ENCODE measurements around the gene FAM78B. TPM values are rescaled to one million over a fixed set of nuclear protein-coding genes. Genes with fewer than 3 reads are reported as not detected.

FAM78B gene
- total RNA-seq, 1 experiment from 2014 or later: not detected

DNA sequence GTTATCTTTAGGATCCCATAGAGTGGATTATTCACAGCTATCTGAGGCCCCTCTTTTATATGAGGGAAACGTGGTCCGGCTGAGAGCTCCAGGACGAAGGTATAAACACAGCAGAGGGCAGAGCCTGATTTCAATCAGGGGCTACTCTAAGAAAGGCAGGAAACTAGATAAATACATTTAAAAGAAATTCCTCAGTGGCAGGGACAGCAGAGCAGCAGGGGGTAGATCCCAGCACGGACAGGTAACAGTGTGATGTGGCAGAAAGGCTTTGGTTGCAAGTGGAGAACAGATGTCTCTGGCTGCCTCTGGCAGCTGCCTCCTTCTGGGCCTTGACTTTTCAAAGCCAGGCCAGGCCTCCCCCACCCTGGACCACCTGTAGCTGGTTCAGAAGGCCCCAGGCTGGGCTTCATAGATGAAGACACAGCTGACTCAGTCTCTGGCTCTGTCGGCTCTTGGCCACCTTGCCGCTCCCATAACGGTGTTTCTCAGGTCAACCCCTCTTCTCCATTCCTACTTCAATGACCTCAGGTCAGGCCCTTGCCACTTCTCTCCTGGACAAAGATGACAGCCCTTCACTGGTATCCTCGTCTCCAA lies 43.8 kb downstream of the FAM78B start:
- peaks cover 29% of the 10 kb centered on the region for H3K27me3 Mint-ChIP-seq (ENCODE audit: insufficient read depth, unreplicated experiment)

DNA sequence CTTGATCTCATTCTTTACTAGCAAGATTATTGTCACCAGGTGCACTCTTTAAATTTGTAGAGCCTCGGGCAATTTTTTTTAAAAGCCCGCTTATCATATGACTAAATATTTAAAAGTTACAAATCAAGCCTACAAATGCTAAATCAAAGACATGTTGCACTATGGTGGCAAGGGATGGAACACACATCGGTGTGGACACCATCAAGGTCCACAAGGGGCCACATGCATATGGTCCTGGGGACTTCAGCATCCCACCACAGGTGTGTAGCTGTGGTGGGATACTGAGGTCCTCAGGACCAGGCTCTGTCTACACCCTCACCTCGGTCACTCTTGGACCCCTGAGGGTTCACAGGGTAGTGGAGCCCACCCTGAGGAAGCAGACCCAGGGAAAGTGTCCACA lies 45.8 kb downstream of the FAM78B start:
- no peak overlapping the region for H3K27ac Mint-ChIP-seq (ENCODE audit: unreplicated experiment)
- CTCF ChIA-PET: no interaction called here
- Histone ChIP-seq H3K9me3 (no peaks in the 10 kb centered on the region), H3K36me3 (ENCODE audit: control insufficient read depth, insufficient read depth, low read length) (no peaks in the 10 kb centered on the region), H3K4me3 (ENCODE audit: low read depth, low read length) (no peak overlapping the region), H3K27me3 (replicated peaks; ENCODE audit: control insufficient read depth, insufficient read depth, low read length) (no peaks in the 10 kb centered on the region; the same call in 1 of the 2 replicates), H3K4me1 (no peaks in the 10 kb centered on the region)
- no peak overlapping the region for H3K4me3 Mint-ChIP-seq (ENCODE audit: unreplicated experiment)
- no TSS peak for BruUV-seq (replicated peaks)
- H3K4me1 Mint-ChIP-seq (ENCODE audit: low read depth, unreplicated experiment): no peaks in the 10 kb centered on the region
- peaks cover 30% of the 10 kb centered on the region for H3K27me3 Mint-ChIP-seq (ENCODE audit: insufficient read depth, unreplicated experiment)
- POLR2A ChIA-PET: no interaction called here
- TF ChIP-seq, protein P1, sequence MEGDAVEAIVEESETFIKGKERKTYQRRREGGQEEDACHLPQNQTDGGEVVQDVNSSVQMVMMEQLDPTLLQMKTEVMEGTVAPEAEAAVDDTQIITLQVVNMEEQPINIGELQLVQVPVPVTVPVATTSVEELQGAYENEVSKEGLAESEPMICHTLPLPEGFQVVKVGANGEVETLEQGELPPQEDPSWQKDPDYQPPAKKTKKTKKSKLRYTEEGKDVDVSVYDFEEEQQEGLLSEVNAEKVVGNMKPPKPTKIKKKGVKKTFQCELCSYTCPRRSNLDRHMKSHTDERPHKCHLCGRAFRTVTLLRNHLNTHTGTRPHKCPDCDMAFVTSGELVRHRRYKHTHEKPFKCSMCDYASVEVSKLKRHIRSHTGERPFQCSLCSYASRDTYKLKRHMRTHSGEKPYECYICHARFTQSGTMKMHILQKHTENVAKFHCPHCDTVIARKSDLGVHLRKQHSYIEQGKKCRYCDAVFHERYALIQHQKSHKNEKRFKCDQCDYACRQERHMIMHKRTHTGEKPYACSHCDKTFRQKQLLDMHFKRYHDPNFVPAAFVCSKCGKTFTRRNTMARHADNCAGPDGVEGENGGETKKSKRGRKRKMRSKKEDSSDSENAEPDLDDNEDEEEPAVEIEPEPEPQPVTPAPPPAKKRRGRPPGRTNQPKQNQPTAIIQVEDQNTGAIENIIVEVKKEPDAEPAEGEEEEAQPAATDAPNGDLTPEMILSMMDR (IDR thresholded peaks at IDR 0.05; ENCODE audit: insufficient read depth in 1 of 2, low read depth in 1 of 2, low read length in 1 of 2, severe bottlenecking in 1 of 2, unreplicated experiment in 1 of 2): no peak
- no peaks in the 10 kb centered on the region for H3K36me3 Mint-ChIP-seq (ENCODE audit: insufficient read depth, unreplicated experiment)
- DNase-seq: no peak
- H3K9me3 Mint-ChIP-seq (ENCODE audit: unreplicated experiment): no peaks in the 10 kb centered on the region
- intact Hi-C loops (cut with micrococcal nuclease; ENCODE audit: unreplicated experiment): no loop called here

More for the DNA sequence above, 43.8 kb downstream of the FAM78B start:
- intact Hi-C loops (cut with micrococcal nuclease; ENCODE audit: unreplicated experiment): no loop called here
- Mint-ChIP-seq H3K27ac (ENCODE audit: unreplicated experiment) (no peak overlapping the region), H3K36me3 (ENCODE audit: insufficient read depth, unreplicated experiment) (no peaks in the 10 kb centered on the region), H3K4me1 (ENCODE audit: low read depth, unreplicated experiment) (no peaks in the 10 kb centered on the region), H3K9me3 (ENCODE audit: unreplicated experiment) (no peaks in the 10 kb centered on the region), H3K4me3 (ENCODE audit: unreplicated experiment) (no peak overlapping the region)
- no TSS peak for BruUV-seq (replicated peaks)
- H3K4me3 ChIP-seq (ENCODE audit: low read depth, low read length): no peak overlapping the region
- no peaks in the 10 kb centered on the region for H3K36me3 ChIP-seq (ENCODE audit: control insufficient read depth, insufficient read depth, low read length)
- no peaks in the 10 kb centered on the region for H3K4me1 ChIP-seq
- POLR2A ChIA-PET: no interaction called here
- DNase-seq: no peak
- H3K27me3 ChIP-seq (replicated peaks; ENCODE audit: control insufficient read depth, insufficient read depth, low read length): no peaks in the 10 kb centered on the region
- TF ChIP-seq, protein P1 (IDR thresholded peaks at IDR 0.05; ENCODE audit: insufficient read depth in 1 of 2, low read depth in 1 of 2, low read length in 1 of 2, severe bottlenecking in 1 of 2, unreplicated experiment in 1 of 2): no peak
- CTCF ChIA-PET: no interaction called here
- H3K9me3 ChIP-seq: no peaks in the 10 kb centered on the region

DNA sequence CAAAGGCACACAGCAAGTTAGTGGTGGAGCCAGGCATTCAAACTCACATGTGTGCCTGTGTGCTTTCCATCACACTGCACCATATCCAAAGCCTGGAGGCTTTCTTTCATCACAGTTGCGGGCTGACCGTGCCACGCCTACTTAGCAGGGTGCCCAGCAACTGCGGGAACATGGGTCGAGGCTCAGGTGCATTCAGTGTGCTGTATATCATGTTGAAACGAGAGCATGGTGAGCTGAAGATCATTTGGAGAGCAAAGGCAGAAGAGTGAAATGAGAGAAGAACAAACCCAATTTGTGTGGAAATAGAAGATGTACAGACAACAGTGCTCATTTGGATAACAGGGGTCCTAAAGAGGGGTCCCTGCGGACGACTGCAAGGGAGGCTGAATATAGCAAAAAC lies 46.5 kb downstream of the FAM78B start:
- H3K4me3 ChIP-seq (ENCODE audit: low read depth, low read length): no peak overlapping the region
- ChIA-PET CTCF (no interaction called here), POLR2A (no interaction called here)
- TF ChIP-seq, protein P1 (IDR thresholded peaks at IDR 0.05; ENCODE audit: insufficient read depth in 1 of 2, low read depth in 1 of 2, low read length in 1 of 2, severe bottlenecking in 1 of 2, unreplicated experiment in 1 of 2): no peak
- H3K36me3 ChIP-seq (ENCODE audit: control insufficient read depth, insufficient read depth, low read length): no peaks in the 10 kb centered on the region
- intact Hi-C loops (cut with micrococcal nuclease; ENCODE audit: unreplicated experiment): no loop called here
- no peaks in the 10 kb centered on the region for H3K36me3 Mint-ChIP-seq (ENCODE audit: insufficient read depth, unreplicated experiment)
- no peaks in the 10 kb centered on the region for H3K4me1 Mint-ChIP-seq (ENCODE audit: low read depth, unreplicated experiment)
- no peaks in the 10 kb centered on the region for H3K9me3 ChIP-seq
- no TSS peak for BruUV-seq (replicated peaks)
- no peaks in the 10 kb centered on the region; the same call in 1 of the 2 replicates for H3K27me3 ChIP-seq (replicated peaks; ENCODE audit: control insufficient read depth, insufficient read depth, low read length)
- no peaks in the 10 kb centered on the region for H3K9me3 Mint-ChIP-seq (ENCODE audit: unreplicated experiment)
- H3K4me1 ChIP-seq: no peaks in the 10 kb centered on the region
- no peak for DNase-seq
- H3K4me3 Mint-ChIP-seq (ENCODE audit: unreplicated experiment): no peak overlapping the region
- peaks cover 30% of the 10 kb centered on the region for H3K27me3 Mint-ChIP-seq (ENCODE audit: insufficient read depth, unreplicated experiment)
- H3K27ac Mint-ChIP-seq (ENCODE audit: unreplicated experiment): no peak overlapping the region
